Measurements from ENCODE around the gene CAPN7.

The CAPN7 gene

DNA sequence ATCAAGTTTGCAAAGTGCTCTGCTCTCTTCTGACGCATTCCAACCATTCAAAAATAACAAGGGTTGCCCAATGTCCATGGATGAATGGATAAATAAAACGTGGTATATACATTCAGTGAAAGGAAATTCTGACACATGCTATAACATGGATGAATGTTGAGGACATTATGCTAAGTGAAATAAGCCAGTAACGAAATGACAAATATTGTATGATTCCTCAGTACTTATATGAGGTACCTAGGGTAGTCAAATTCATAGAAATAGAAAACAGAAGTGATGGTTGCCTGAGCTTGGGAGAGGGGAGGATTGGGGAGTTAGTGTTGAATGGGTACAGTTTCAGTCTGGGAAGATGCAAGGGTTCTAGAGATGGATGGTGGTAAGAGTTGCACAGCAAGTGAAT is 92.5 kb downstream of the CAPN7 start:
- no peak for DNase-seq (ENCODE audit: low read depth in 2 of 2)

DNA sequence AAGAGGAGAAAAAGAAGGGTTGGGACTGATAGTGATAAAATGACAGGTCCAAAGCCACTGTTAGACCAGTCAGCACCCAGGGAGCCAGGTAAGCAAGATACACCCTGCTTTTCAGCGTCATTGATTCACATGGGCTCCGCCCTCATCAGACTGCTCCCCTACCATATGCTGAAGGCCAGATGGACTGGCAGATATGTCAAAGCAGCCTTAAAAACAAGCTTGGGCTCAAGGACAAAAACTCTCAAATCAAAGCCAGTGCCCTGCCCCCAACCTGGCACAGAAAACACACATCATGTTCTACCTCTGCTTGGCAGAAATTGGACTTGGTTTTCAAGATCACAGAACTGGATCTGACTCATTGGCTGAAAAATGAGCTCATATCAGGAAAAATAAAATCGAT is 93.0 kb downstream of the CAPN7 start:
- no peak for DNase-seq (ENCODE audit: low read depth in 2 of 2)

DNA sequence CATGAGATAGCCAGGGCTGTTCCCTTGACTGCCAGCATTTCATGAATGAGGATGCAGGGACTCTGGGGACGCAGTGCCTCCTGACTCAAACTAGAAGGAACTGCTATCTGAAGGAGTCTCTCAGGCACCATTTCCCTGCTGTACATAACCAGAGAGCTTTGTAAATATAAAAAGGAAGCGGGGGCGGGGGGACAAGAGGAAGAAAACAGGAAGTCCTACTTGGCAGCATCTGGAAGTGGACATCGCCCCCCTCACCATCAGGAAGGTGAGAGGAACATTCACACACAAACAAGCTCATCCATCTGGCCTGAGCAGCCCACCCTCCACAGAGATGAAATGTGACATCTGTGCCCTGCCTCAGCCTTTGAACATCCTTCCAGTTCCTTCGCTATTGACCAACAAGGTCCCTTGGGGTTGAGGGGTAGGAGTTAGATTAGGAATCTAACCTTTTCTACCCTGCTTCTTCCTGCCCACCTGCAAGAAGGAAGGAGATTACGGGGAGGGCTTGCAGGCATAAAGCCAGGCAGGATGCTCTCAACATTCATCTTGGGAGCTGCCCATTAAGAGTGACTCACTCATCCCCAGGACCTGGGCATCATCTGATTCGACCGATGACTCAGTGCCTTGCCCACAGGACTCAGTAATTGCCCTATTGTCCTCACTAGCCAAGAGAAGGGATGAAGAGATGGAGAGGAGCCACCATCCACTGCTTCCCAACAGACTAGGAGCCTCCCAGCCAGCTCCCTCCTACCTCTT is 94.5 kb downstream of the CAPN7 start:
- DNase-seq (ENCODE audit: low read depth in 2 of 2), result no peak

DNA sequence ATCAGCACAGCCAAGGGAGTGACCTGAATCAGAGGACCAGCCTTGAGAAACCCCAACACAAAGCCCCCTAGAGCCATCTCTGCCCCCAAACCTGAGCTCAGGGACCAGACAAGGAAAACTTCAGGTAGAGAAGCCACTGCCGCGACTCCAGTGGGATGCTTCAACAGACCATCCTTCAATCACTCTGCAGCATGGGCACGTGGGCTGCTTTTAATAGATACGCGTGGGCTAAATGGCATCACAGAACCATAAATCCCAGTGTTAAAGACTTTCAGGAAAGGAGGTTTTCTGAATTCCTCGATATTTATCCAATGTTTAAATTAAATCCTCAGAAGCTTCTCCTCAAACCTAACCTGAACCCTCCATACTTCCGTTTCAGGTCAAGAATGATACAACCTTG is 95.7 kb downstream of the CAPN7 start:
- no peak for DNase-seq (ENCODE audit: low read depth in 2 of 2)
